IPS-11a (cell line): ENCODE results near the gene PSMC3.

Source experiments
- H3K4me3 ChIP-seq: one replicate; pipeline ENCODE4 v1.5.1; 2013; ENCODE audit warnings: low read depth, low read length, control low read depth

The PSMC3 gene

GRCh38 chr11:47395223-47396048 lies 30.8 kb downstream of the PSMC3 start:
- no peak overlapping the region for H3K4me3 ChIP-seq

- no peak overlapping the region for H3K4me3 ChIP-seq
Measured at GRCh38 chr11:47394322-47395222, 31.7 kb downstream of the PSMC3 start.

GRCh38 chr11:47394050-47394321 lies 32.3 kb downstream of the PSMC3 start:
- no peak overlapping the region for H3K4me3 ChIP-seq

- H3K4me3 ChIP-seq, result no peak overlapping the region
Measured at GRCh38 chr11:47393163-47394049, 32.8 kb downstream of the PSMC3 start.

DNA sequence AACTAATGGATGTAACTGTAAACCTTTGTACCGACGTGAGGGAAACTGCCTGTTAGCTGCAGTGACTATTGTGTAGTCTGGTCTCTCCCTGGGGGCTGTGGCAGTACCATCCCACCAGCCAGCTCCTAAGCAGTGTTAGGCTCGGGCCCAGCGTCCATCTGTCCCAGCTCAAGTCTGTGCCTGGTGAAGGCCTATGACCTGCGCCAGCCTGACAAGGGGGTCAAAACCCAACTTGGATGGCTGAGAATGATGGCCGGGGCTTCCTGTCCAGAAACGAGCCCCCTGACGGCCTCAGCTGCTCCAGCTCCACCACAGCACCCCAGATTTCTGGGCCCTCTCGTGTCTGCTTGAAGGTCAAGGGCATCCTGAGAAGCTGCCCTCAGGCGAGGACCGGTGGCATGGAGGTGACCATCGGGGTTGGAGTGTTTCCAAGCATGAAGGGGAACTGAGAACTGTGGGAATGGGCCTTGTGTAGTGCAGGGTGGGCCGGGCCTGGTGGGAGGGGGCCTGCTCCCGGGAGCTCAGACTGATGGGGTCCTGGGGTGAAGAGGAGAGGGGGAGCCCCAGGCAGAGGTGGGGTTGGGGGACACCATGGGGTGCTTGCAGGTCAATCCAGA lies 33.6 kb downstream of the PSMC3 start:
- H3K4me3 ChIP-seq, result no peak overlapping the region

GRCh38 chr11:47391711-47392432 lies 34.4 kb downstream of the PSMC3 start:
- H3K4me3 ChIP-seq, result no peak overlapping the region

- H3K4me3 ChIP-seq, result no peak overlapping the region
Measured at GRCh38 chr11:47391077-47391583, 35.1 kb downstream of the PSMC3 start.

DNA sequence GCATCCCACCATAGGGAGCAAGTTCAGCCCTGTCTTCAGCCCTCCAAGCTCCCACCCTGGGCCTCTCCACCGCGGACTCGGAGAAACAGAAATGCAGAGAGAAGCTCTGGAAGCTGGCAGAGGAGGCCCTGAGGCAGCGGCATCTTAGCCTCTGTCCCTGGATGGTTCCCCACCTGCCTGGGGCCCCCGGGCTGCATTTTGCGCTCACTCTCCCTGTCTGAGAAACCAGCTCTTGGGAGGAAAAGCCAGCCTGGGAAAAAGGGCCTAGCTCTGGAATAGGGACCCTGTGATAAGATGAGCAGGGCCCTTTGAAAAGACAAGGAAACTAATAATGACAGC lies 35.8 kb downstream of the PSMC3 start:
- H3K4me3 ChIP-seq, result no peak overlapping the region

- H3K4me3 ChIP-seq, result no peak overlapping the region
Measured at GRCh38 chr11:47389577-47390421, 36.4 kb downstream of the PSMC3 start.

DNA sequence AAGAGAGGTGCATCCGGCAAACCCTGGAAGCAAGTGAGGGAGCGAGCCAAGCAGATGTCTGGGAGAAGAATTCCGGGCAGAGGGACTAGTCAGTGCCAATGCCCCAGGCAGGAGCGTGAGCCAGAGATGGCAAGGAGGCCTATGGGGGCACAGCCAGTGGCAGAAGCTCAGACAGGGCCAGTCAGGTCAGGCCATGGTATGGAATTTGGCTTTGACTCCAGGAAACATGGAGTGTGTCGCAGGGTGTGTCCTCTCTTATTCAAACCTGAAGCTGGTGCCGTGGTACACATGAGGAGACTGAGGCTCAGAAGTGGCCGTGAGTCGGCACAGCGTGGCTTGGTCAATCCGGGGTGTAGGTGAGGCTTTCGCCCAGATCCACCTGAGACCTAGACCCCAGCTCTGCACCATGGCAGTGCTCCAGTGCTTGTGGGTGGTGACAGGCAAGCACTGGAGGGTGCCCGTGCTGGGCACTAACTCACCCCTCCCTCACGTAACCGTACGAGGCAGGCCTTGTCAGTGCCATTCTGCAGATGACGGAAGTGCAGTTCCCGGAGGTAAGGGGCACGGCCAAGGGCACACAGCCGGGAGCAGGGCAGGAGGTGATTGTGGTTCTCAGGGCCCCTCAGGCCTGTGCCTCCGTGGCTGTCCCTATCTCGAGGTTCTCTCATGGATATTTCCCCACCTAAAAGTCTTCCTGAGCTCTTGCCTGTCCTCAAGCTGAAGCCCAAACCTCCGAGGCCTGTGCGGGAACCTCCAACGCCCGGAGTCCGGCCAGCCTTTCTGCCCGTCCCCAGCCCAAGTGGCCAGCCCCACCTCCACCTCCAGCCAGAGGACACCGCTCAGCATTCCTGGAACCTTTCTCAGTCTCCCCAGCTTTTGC lies 37.3 kb downstream of the PSMC3 start:
- no peak overlapping the region for H3K4me3 ChIP-seq

DNA sequence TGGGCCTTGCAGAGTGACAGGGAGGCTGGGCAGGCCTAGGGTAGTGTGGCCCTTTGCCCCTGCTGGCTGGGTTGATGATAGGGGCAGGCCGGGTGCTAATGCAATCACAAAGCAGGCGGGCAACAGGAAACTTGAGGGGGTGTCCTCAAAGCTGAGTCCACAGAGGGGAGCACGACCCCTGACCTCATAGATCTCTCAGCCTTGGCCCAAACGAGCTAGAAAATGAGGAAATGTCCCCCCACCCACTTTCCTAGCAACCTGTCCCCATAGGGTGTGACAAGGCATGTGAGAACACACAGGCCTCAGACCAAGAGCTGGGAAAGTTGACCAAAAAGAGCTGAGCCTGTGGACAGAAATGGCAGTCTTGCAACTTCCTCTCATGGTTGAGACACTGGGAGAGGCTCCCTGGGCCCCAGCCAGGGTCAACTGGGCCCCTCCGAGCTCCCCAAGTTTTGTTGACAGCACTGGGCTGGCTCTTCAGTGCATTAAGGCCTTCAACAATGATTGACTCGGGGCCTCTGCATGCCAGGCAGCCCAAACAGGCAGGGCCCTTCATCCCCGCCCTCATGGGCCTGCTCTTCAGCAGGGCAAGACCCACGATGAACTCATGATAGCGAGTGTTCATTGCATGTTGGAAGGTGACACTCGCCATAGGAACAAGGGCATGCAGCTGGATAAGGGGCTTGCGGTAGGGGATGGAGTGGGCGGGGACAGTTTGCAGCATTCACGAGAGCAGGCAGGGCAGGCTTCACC lies 38.1 kb downstream of the PSMC3 start:
- H3K4me3 ChIP-seq, result no peak overlapping the region

GRCh38 chr11:47384498-47384897 lies 41.7 kb downstream of the PSMC3 start:
- no peak overlapping the region for H3K4me3 ChIP-seq

DNA sequence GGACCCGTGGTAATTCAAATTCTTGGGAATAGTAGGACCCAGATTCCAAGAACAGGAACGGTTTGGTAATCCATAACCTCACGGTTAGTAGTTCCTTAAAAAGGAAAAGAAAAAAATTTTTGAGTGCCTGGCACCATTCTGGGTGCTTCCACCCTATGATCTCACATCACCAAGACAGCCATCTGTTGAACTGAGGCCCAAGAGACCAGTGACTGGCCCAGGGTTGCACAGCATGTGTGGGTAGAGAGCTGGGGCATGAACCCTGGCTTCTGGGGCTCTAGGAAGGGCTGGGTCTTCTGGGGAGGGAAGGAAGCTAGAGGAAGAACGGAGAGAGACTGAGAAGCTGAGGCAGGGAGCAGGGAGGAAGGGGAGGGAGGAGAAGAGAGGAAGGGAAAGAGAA lies 43.2 kb downstream of the PSMC3 start:
- H3K4me3 ChIP-seq, result no peak overlapping the region

- no peak overlapping the region for H3K4me3 ChIP-seq
Measured at GRCh38 chr11:47380078-47380477, 46.2 kb downstream of the PSMC3 start.

GRCh38 chr11:47379317-47379716 lies 46.9 kb downstream of the PSMC3 start:
- no peak overlapping the region for H3K4me3 ChIP-seq

DNA sequence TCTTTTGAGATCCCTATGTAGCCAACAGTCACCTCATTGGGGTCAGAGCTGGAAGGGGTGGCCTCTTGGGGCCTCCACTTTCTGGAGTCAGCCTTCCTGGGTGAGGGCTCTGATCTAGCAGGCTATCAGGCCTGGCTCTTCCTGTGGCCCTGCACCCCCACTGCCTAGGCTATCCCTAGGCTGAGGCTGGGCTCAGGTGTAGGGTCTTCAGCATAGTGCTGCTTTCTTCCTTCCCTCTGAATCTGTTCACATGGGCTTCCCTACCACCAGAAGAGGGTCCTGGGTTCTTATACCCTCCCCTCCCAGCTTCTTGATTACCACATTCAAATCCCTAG lies 47.4 kb downstream of the PSMC3 start:
- H3K4me3 ChIP-seq, result no peak overlapping the region

DNA sequence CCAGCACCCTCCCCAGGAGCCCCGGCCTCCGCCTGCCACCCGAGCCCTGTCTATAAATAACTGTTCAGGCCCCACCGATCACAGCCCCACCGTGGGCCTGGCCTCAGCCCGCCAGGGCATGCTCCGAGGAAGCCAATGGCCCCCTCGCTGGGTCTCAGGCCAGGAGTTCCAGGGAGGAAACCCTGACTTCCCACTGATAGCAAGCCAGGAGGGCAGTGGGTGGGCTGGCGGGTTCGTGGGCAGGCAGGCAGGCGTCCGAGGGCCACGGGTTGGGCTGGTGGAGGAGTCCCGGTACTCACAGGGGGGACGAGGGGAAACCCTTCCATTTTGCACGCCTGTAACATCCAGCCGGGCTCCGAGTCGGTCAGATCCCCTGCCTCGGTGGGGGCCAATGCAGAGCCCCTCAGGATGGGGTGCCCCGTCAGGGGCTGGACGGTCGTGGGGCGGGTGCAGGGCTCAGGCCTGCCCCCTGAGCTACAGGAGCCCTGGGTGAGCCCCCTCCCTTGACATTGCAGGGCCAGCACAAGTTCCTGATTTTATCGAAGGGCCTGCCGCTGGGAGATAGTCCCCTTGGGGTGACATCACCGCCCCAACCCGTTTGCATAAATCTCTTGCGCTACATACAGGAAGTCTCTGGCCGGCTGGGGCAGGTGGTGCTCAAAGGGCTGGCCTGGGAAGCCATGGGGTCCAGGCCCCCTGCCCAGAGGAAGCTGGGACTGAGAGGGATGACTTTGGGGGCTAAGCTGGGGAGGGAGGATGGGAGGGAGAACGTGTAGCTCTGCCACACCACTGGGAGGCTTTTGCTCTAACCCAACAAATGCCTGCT lies 48.0 kb downstream of the PSMC3 start, which contains the start of gene SPI1:
Gene SPI1 (minus strand): TSS at position 538 of the 826 bp plus-strand sequence. CDS start 194 bp downstream, at position 344.
- no peak within 1 kb of the TSS for H3K4me3 ChIP-seq
